Natural killer cell (primary cell): ENCODE measurements around the gene GPR156. TPM values are rescaled to one million over a fixed set of nuclear protein-coding genes. Genes with fewer than 3 reads are reported as not detected.

Source experiments
- ATAC-seq, 3 donors: fragments of 150-1000 bp in 2 of 3; fragments of 200-7000 bp in 1 of 3; cut with Tn5 transposase; 1 replicate in 1 of 3; 2 replicates in 2 of 3; pipeline ENCODE4 v1.10.0; 2021; ENCODE audit warnings: mild to moderate bottlenecking in 2 of 3, moderate library complexity in 2 of 3
- DNase-seq, 2 donors: peaks; one replicate each; pipeline versions ENCODE4 v3.0.0 to v3.0.0-alpha.2; 2013 to 2021; ENCODE audit warnings: mixed read lengths in 1 of 2
- H3K27ac ChIP-seq: one replicate; pipeline ENCODE4 v1.5.1; 2013; ENCODE audit warnings: mild to moderate bottlenecking, low read length
- H3K27me3 ChIP-seq: one replicate; pipeline ENCODE4 v1.6.1; 2013; ENCODE audit warnings: low read length; ENCODE audit not compliant: control insufficient read depth, insufficient read depth
- H3K36me3 ChIP-seq: one replicate; pipeline ENCODE4 v1.6.1; 2013; ENCODE audit warnings: low read length; ENCODE audit not compliant: control insufficient read depth, insufficient read depth
- H3K4me1 ChIP-seq: one replicate; pipeline ENCODE4 v1.6.1; 2013; ENCODE audit warnings: low read length; ENCODE audit not compliant: control insufficient read depth, insufficient read depth
- H3K4me3 ChIP-seq: one replicate; pipeline ENCODE4 v1.5.1; 2013; ENCODE audit warnings: low read length
- H3K9me3 ChIP-seq: one replicate; pipeline ENCODE4 v1.6.1; 2013; ENCODE audit warnings: low read length; ENCODE audit not compliant: control insufficient read depth, insufficient read depth
- H3K27ac Mint-ChIP-seq, 2 donors: one replicate each; pipeline ENCODE4 v1.8.0; 2022; ENCODE audit warnings: mild to moderate bottlenecking in 2 of 2, mixed read lengths in 2 of 2, moderate library complexity in 1 of 2
- H3K27me3 Mint-ChIP-seq, 2 donors: one replicate each; pipeline ENCODE4 v1.8.0; 2022; ENCODE audit warnings: low read depth in 2 of 2, mixed read lengths in 2 of 2
- H3K36me3 Mint-ChIP-seq: one replicate; pipeline ENCODE4 v1.8.0; 2022; ENCODE audit warnings: mixed read lengths
- H3K4me1 Mint-ChIP-seq, 2 donors: one replicate each; pipeline ENCODE4 v1.8.0; 2022; ENCODE audit warnings: mixed read lengths in 2 of 2
- H3K4me3 Mint-ChIP-seq: one replicate; pipeline ENCODE4 v1.8.0; 2022; ENCODE audit warnings: mild to moderate bottlenecking, moderate library complexity, mixed read lengths
- H3K9me3 Mint-ChIP-seq, 2 donors: one replicate each; pipeline ENCODE4 v1.8.0; 2022; ENCODE audit warnings: mixed read lengths in 2 of 2
- CTCF ChIP-seq: fragments of 200-600 bp; IDR thresholded peaks from one replicate; pipeline ENCODE4 v1.8.0; 2022; ENCODE audit warnings: antibody characterized with exemption
- WGBS: methylation state at CpG from one replicate; pipeline ENCODE4 v1.1.7; 2013; ENCODE audit warnings: missing lambda C conversion rate; ENCODE audit not compliant: insufficient coverage; 5-methylcytosine and 5-hydroxymethylcytosine counted together
- intact Hi-C: fragments of 100-400 bp; cut with micrococcal nuclease; formaldehyde crosslinking; loops from one replicate; pipeline ENCODE4 v1.14.2; 2022
- total RNA-seq, 4 donors: library from RNA; stranded (reverse); fragments of 120-200 nt in 1 of 4; gene quantifications; one replicate each; pipeline versions ENCODE4 v1.2.3 to v1.2.4, GENCODE V29; 2013 to 2022

The GPR156 gene
- total RNA-seq, 3 donors from 2014 or later (not counting 1 experiment from before 2014, with no cell fraction given) = 0.18 to 0.75 TPM; not detected in 1

- Histone ChIP-seq H3K4me1 (no peaks in the 10 kb centered on the region), H3K27me3 (no peaks in the 10 kb centered on the region), H3K36me3 (no peaks in the 10 kb centered on the region), H3K9me3 (no peaks in the 10 kb centered on the region), H3K4me3 (no peak overlapping the region), H3K27ac (no peak overlapping the region)
- WGBS = 95% methylated on average over 4 of the region's 4 CpGs
- Mint-ChIP-seq H3K4me1 (no peaks in the 10 kb centered on the region), H3K27ac (no peak overlapping the region), H3K4me3 (no peak overlapping the region), H3K27me3 (peaks cover 0 to 2% of the 10 kb centered on the region in 2 donors), H3K36me3 (no peaks in the 10 kb centered on the region), H3K9me3 (no peaks in the 10 kb centered on the region)
- DNase-seq (no peak), ATAC-seq (no peak)
- no peak for TF ChIP-seq CTCF
- intact Hi-C loops = no loop called here
Observed at GRCh38 chr3:120304616-120305015, 19.6 kb upstream of the GPR156 start.

- H3K4me3 Mint-ChIP-seq = no peak overlapping the region
- DNase-seq (no peak), ATAC-seq (no peak)
- TF ChIP-seq CTCF = no peak
- intact Hi-C loops = no loop called here
- Histone ChIP-seq H3K27me3 (no peaks in the 10 kb centered on the region), H3K9me3 (no peaks in the 10 kb centered on the region), H3K4me3 (no peak overlapping the region), H3K4me1 (no peaks in the 10 kb centered on the region), H3K27ac (no peak overlapping the region), H3K36me3 (no peaks in the 10 kb centered on the region)
- WGBS = 89% methylated on average over 5 of the region's 5 CpGs
- peaks cover 5 to 7% of the 10 kb centered on the region in 2 donors for H3K27me3 Mint-ChIP-seq
- H3K9me3 Mint-ChIP-seq = no peaks in the 10 kb centered on the region
- H3K36me3 Mint-ChIP-seq = no peaks in the 10 kb centered on the region
- H3K27ac Mint-ChIP-seq = no peak overlapping the region
- no peaks in the 10 kb centered on the region for H3K4me1 Mint-ChIP-seq
Observed at GRCh38 chr3:120302361-120302760, 17.3 kb upstream of the GPR156 start.

DNA sequence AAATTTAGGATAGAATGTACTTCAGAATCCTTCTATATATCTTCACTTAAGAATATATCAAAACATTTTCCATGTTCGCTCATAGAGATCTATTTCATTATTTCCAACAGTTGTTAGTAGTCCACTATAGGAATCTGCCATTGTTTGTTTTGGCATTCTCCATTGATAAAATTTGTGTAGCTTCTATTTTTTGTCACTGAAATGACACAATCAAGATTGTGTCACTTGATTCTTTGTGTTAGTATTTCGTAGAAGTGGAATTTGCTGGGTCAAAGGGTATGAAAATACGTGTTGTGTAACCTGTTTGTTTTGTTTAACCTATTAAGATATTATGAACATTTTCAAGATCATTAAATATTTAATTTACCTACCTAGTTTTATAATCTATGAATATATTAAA is 15.9 kb upstream of the GPR156 start:
- peaks cover 7 to 10% of the 10 kb centered on the region in 2 donors for H3K27me3 Mint-ChIP-seq
- no peak for TF ChIP-seq CTCF
- DNase-seq = no peak
- ATAC-seq = no peak
- H3K4me3 Mint-ChIP-seq = no peak overlapping the region
- H3K36me3 ChIP-seq = no peaks in the 10 kb centered on the region
- H3K27ac Mint-ChIP-seq = no peak overlapping the region
- intact Hi-C loops = no loop called here
- WGBS = no CpG with 5 or more reads among the region's 3 CpGs
- H3K9me3 Mint-ChIP-seq = no peaks in the 10 kb centered on the region
- no peak overlapping the region for H3K4me3 ChIP-seq
- no peaks in the 10 kb centered on the region for H3K9me3 ChIP-seq
- H3K4me1 Mint-ChIP-seq = no peaks in the 10 kb centered on the region
- no peak overlapping the region for H3K27ac ChIP-seq
- H3K27me3 ChIP-seq = no peaks in the 10 kb centered on the region
- H3K36me3 Mint-ChIP-seq = no peaks in the 10 kb centered on the region
- H3K4me1 ChIP-seq = no peaks in the 10 kb centered on the region

DNA sequence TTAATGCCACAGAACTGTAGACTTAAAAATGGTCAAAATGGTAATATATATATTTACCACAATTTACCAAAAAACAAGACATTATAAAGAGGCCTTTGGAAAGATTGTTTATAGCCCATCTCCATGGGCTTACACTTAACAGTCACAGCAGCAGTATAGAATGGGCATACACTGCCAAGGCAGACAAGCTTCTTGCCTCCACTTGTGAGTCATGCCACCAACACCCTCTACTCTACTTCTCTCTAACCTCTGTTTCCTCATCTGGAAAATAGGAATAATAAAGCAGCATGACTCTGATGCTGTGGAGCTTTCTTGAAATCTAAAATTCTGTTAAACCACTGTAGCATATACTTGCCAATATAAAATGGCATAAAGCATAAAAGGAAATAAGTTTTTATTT is 14.4 kb upstream of the GPR156 start:
- H3K27me3 ChIP-seq = no peaks in the 10 kb centered on the region
- H3K4me1 ChIP-seq = no peaks in the 10 kb centered on the region
- no peak overlapping the region for H3K27ac Mint-ChIP-seq
- H3K4me1 Mint-ChIP-seq = no peaks in the 10 kb centered on the region
- H3K36me3 Mint-ChIP-seq = no peaks in the 10 kb centered on the region
- no peak overlapping the region for H3K27ac ChIP-seq
- H3K4me3 ChIP-seq = no peak overlapping the region
- ATAC-seq (no peak), DNase-seq (no peak)
- H3K36me3 ChIP-seq = no peaks in the 10 kb centered on the region
- no peak overlapping the region for H3K4me3 Mint-ChIP-seq
- H3K9me3 ChIP-seq = no peaks in the 10 kb centered on the region
- TF ChIP-seq CTCF = no peak
- intact Hi-C loops = no loop called here
- no peaks in the 10 kb centered on the region for H3K9me3 Mint-ChIP-seq
- peaks cover 7 to 10% of the 10 kb centered on the region in 2 donors for H3K27me3 Mint-ChIP-seq
